Activated CD8-positive, alpha-beta memory T cell treated with anti-CD3 and anti-CD28 coated beads for 48 hours (primary cell): Measurements from ENCODE around the gene YBEY.
A peak's percentile ranks its signal among the peaks of the same experiment; 100 is the strongest.
"Not testable (repeated sequence)": the region's sequence is repeated elsewhere in the genome, so short reads cannot be mapped to it uniquely, and the experiment has no call there.

Source experiments
- DNase-seq, 3 experiments: peaks; one replicate each; pipeline ENCODE4 v3.0.0-alpha.2; 2020; ENCODE audit warnings: low read depth in 2 of 3, low spot score in 2 of 3

Gene YBEY

DNA sequence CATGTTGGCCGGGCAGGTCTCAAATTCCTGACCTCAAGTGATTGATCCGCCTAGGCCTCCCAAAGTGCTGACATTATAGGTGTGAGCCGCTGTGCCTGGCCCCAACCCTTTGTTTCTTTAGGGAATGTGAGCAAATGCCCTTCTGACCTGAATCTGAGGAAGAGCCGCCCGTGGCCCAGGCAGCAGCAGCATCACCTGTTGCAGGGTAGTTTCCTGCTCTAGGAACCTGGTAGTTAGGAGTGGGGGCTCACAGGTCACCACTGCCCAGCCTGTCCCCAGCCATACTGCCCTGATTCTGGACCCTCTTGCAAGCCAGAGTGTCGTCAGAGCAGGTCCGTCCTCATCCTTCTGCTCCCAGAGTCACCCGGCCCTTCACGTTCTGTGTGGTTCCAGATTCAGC, 13.0 kb downstream of the YBEY start:
- DNase-seq: no peak

- DNase-seq: no peak
These were observed 15.6 kb downstream of the YBEY start for GRCh38 chr21:46301759-46302158.

- no peak for DNase-seq
These were observed 18.3 kb downstream of the YBEY start for GRCh38 chr21:46304437-46304836.

DNA sequence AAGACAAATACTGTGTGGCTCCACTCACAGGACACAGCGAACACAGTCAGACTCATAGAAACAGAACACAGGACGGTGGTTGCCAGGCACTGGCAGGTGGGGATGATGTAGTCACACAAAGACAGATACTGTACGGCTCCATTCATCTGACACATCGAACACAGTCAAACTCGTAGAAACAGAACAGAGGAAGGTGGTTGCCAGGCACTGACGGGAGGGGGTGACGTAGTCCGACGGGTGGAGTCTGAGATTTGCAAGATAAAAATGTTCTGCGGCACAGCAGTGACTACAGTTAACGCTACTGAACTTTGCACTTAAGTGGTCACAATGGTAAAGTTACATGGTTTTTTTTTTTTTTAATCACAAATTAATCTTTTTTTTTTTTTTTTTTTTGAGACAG, 18.8 kb downstream of the YBEY start:
- no peak for DNase-seq

DNA sequence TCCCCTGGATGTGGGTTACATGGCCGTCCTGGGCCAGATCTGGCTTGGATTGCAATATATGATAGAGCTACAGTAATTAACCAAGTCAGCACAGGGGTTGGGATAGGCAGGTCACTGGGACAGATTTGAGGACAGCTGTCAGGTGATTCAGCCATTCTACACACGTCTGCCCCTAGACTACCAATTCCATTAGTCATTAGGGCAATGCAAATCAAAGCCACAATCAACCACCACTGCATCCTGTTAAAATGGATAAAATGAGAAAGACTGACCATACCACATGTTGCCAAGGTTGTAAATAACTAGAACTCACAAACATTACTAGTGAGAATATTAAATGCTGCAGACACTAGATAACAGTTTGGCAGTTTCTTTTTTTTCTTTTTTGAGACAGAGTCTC, 21.5 kb downstream of the YBEY start:
- no peak for DNase-seq

GRCh38 chr21:46308431-46308830, 22.3 kb downstream of the YBEY start:
- DNase-seq: no peak

GRCh38 chr21:46310260-46310659, 24.1 kb downstream of the YBEY start:
- DNase-seq: not testable (repeated sequence)

GRCh38 chr21:46311568-46311967, 25.4 kb downstream of the YBEY start:
- DNase-seq: no peak

GRCh38 chr21:46312949-46313348, 26.8 kb downstream of the YBEY start:
- DNase-seq: no peak

- DNase-seq: no peak
These were observed 28.4 kb downstream of the YBEY start for GRCh38 chr21:46314441-46315020.

DNA sequence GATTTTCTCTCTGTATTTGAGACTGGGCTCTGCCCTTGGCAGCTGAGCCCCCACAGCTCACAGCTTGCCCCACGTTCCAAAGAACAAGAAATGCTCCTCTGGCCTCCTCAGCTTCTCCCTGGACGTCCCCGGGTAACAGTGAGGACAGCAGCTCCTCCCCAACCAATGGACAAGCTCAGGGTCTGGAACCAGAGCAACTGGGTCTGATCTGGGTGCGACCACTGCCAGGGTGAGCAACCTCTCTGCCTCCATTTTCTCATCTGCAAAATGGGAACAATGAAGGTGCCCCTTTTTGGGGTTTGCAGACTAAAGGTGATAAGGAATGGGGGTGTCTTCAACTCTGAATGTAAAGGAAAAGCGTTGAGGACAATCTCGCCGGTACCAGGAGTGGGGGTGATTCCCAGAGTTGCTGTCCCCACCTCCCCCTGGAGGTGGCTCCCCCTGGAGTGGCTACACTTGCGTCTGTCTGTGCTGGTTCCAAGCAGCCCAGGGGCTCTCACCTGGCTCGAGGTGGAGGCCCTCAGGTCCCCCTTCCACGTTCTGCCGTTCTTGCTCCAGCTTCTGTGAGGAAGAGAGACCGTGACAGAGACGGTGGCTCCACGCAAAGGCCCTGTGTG, 30.7 kb downstream of the YBEY start:
- DNase-seq: no peak

DNA sequence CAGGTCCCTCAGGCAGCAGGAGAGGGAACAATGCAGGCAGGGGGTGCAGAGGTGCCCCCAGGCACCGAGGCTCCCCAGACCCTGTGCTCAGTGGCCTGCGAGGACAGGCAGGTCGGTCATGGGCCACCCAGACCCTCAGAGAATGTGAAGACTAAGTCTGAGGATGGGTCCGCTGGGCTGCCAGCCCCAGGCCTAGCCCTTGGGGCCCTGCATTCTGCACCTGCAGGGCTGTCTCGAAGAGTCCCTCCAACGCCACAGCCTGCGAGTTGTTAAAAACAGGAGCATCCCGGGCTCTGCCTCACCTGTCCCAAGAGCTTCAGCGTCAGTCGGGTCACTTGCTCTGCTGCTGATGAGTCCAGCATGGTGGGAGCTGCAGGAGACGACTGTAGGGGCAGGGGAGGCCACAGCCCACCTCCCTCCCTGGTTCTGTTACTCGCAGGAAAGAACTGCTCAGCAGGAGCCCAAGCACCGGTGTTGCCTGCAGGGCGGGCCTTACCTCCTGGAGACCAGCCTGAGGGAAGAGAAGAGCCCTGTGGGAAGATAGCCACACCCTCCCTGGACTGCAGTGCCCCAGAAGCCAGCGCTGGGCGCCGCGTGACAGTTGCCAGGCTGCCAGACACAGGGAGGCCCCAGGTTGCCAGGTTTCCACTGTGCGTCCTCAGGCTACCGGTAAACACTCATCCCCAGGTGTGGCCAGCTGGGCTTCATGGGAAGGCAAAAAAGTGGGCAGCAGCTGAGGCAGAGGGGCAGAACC, 31.7 kb downstream of the YBEY start:
- no peak for DNase-seq

GRCh38 chr21:46318464-46318845, 32.3 kb downstream of the YBEY start:
- DNase-seq: no peak

DNA sequence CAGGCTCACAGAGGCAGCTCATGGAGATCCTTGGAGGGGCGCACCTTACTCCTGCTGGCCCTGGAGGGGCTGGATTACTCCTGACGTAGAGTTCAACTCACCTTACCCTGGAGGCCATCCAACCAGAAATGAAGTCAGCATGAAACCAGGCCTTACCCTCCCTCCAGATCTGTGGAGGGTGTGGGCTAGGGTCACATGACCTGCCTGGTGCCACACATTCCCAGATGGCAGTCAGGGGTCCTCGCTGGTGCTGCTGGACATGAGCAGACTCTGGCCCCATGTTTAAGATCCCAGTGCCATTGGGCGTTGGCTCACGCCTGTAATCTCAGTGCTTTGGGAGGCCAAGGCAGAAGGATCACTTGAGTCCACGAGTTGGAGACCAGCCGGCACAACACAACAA, 33.0 kb downstream of the YBEY start:
- DNase-seq: no peak

- no peak for DNase-seq
These were observed 34.2 kb downstream of the YBEY start for GRCh38 chr21:46320331-46320801.

GRCh38 chr21:46322351-46323226, 36.4 kb downstream of the YBEY start:
- DNase-seq: peak in 1 of 3 experiments; percentile 16

- DNase-seq: peak in 1 of 3 experiments; percentile 17
These were observed 37.1 kb downstream of the YBEY start for GRCh38 chr21:46323227-46323709.

- peak; percentile 82 to 98 (median 96) for DNase-seq
These were observed 37.7 kb downstream of the YBEY start, which contains the start of the genes C21orf58 and PCNT for GRCh38 chr21:46323710-46324389. TSS of gene C21orf58 (minus strand) at chr21:46323870. CDS start at chr21:46322738, 1,132 bp downstream. TSS of gene PCNT (plus strand) at chr21:46324156. CDS start at chr21:46324229, 73 bp downstream.

- peak; percentile 67 to 77 (median 71) for DNase-seq
These were observed 38.4 kb downstream of the YBEY start for GRCh38 chr21:46324390-46325072.
